ENCODE results near the gene CSRNP2.

DNA sequence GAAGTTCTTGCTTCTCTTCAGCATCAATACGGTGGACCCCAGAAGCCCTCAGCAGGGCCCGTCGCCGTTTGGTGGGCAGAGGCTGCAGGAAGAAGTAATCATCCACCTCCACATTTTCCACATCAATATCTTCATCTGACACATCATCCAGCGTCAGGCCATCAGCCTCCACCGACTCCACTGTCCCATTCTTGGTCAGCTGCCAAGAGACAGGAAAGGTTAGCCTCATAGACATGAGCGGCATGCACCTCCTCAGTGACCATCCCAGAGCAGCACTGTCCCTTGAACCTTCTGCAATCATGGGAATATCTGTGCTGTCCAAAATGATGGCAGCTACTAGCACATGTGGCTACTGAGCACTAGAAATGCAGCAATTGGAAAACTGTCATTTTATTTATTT lies 15.6 kb downstream of the CSRNP2 start:
- no peak for TF ChIP-seq TEAD4 (IDR thresholded peaks at IDR 0.05; ENCODE audit: low read depth, low read length)
- TF ChIP-seq GABPA (IDR thresholded peaks at IDR 0.05; ENCODE audit: borderline replicate concordance, insufficient read depth, low read length): no peak
- no peak for TF ChIP-seq POLR2AphosphoS5 (IDR thresholded peaks at IDR 0.05; ENCODE audit: low read depth, low read length)
- no peak for TF ChIP-seq BRCA1 (IDR thresholded peaks at IDR 0.05; ENCODE audit: low read depth, low read length)
- TF ChIP-seq, protein P1, sequence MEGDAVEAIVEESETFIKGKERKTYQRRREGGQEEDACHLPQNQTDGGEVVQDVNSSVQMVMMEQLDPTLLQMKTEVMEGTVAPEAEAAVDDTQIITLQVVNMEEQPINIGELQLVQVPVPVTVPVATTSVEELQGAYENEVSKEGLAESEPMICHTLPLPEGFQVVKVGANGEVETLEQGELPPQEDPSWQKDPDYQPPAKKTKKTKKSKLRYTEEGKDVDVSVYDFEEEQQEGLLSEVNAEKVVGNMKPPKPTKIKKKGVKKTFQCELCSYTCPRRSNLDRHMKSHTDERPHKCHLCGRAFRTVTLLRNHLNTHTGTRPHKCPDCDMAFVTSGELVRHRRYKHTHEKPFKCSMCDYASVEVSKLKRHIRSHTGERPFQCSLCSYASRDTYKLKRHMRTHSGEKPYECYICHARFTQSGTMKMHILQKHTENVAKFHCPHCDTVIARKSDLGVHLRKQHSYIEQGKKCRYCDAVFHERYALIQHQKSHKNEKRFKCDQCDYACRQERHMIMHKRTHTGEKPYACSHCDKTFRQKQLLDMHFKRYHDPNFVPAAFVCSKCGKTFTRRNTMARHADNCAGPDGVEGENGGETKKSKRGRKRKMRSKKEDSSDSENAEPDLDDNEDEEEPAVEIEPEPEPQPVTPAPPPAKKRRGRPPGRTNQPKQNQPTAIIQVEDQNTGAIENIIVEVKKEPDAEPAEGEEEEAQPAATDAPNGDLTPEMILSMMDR (IDR thresholded peaks at IDR 0.05; ENCODE audit: control extremely low read depth in 1 of 3, insufficient read depth in 1 of 3, low read depth in 1 of 3, low read length in 3 of 3): no peak
- no peak for TF ChIP-seq CHD1 (IDR thresholded peaks at IDR 0.05; ENCODE audit: low read depth, low read length)
- TF ChIP-seq EZH2 (IDR thresholded peaks at IDR 0.05; ENCODE audit: low read depth, low read length, severe bottlenecking): no peak
- no peak for TF ChIP-seq POLR2A (IDR thresholded peaks at IDR 0.05; ENCODE audit: control extremely low read depth in 1 of 2, low read depth in 2 of 2, low read length in 2 of 2)
- no peak for TF ChIP-seq CTBP2 (IDR thresholded peaks at IDR 0.05; ENCODE audit: borderline replicate concordance, insufficient read depth, insufficient read length, low read length)
- TF ChIP-seq TAF1 (IDR thresholded peaks at IDR 0.05; ENCODE audit: low read depth, low read length): no peak
- no peak for TF ChIP-seq JUN (IDR thresholded peaks at IDR 0.05; ENCODE audit: low read depth, low read length)
- no peak for TF ChIP-seq CREB1 (IDR thresholded peaks at IDR 0.05)
